ENCODE results near the gene TBL1X.

DNA sequence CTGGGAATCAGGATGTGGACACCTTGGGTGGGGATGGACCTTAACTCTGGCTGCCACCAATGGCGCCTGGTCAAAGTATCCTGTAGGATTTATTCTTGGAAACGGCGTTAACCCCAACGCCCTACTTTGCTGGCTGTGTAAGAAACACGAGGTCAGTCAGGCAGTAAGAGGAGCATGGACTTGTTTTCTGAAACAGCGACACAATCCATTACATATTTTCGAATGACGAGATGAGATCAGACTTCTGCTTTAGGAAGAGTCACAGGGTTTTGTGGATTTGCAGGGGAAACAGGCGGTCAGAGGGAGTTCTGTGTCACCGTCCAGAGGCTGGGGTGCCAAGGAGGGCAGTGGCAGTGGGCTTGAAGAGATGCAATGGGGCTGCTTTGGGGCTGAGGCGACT, 92.2 kb downstream of the TBL1X start:
- no peak for TF ChIP-seq TAF1 (IDR thresholded peaks at IDR 0.05; ENCODE audit: borderline replicate concordance, insufficient read depth, low read length)
- no peak for TF ChIP-seq SIN3A (IDR thresholded peaks at IDR 0.05; ENCODE audit: borderline replicate concordance, insufficient read depth, low read length)
